ENCODE results near the gene RAD9A. TPM values are rescaled to one million over a fixed set of nuclear protein-coding genes. Genes with fewer than 3 reads are reported as not detected.

The RAD9A gene
- total RNA-seq, 1 donor from 2014 or later = 49.4 TPM

DNA sequence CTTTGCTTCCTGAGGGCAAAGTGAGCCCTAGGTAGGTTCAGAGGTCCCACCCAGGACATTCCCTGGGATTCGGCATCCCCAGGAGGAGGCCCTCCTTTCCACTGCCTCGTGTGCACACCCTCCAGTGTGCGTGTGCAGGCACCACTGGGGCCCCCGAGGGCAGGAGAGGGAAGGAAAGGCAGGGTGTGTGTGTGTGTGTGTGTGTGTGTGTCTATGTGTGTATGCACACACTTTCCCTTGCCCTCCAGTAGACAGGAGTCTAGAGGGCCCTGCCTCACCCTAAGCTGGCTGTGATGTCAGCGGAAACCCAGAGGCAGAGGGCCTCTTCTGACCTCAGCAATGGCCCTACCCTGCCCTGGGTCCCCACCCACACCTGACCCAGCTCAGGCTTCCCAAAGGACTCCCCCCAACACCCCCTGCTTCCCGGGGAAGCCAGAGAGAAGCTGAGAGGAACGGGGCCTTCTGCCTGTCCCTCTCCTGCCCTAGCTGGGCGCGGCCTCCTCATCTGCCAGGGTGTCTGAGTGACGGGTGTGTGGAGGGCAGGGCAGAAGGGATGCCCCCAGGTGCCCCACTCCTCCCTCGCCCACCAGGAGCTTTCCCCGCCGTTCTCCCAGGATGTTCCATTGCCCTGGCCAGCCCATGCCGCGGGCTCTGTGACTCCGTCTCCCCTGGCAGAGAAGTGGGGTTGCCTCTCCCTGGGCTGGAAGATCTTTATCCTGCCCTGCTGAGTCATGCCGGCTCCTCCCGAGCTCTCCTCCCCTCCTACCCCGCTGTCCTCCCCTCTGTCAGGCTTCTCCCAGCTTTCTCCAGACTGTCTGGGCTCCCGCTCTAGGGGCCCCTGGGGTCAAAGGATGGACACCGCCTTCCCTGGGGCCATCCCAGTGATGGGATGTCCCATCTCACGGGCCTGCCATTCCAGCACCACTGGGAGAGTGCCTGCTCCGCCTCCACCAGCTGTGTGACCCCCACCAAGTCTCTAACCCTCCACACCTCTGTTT lies 12.4 kb upstream of the RAD9A start:
- no peak overlapping the region for H3K4me3 Mint-ChIP-seq
- H3K27me3 Mint-ChIP-seq (ENCODE audit: low read depth) = peaks cover 32% of the 10 kb centered on the region
- H3K9me3 Mint-ChIP-seq = no peaks in the 10 kb centered on the region
- no peaks in the 10 kb centered on the region for H3K36me3 Mint-ChIP-seq (ENCODE audit: low read depth)
- no peak overlapping the region for H3K27ac Mint-ChIP-seq (ENCODE audit: unreplicated experiment)
- DNase-seq (ENCODE audit: low read depth, low spot score) = no peak
- H3K4me1 Mint-ChIP-seq = peaks cover 23% of the 10 kb centered on the region
- TF ChIP-seq CTCF (conservative IDR thresholded peaks at IDR 0.05) = no peak

DNA sequence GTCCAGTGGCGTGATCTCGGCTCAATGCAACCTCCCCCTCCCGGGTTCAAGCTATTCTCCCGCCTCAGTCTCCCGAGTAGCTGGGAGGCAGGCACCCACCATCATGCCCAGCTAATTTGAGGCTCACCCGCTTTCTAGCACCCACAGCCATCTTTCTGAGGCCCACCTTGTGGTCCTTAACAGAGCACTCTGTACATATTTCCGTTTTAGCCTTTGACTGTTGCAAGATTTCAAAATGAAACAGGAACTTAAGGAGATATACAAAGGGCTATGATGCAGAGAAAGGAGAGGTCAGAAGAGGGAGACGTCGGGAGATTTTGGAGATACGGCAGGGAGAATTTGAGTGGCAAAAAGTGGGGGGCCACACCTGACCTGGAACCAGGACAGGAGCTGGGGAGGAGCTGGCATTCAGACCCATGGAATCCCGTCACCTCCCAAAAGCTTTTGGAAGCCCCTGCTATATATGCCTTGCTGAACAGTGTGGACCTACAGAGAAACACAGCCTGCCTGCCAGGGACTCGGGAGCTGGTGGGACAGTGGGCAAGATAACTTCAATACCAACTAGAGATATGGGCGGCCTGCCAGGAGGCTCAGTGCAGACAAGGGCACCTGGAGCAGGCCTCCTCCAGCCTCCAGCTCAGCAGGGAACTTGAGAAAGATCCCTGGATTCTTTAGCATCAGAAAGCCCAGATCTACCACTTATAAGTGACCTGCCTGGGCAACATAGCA lies 10.4 kb upstream of the RAD9A start:
- peaks cover 32% of the 10 kb centered on the region for H3K27me3 Mint-ChIP-seq (ENCODE audit: low read depth)
- H3K9me3 Mint-ChIP-seq = no peaks in the 10 kb centered on the region
- H3K4me3 Mint-ChIP-seq = no peak overlapping the region
- H3K27ac Mint-ChIP-seq (ENCODE audit: unreplicated experiment) = no peak overlapping the region
- peaks cover 19% of the 10 kb centered on the region for H3K4me1 Mint-ChIP-seq
- no peak for DNase-seq (ENCODE audit: low read depth, low spot score)
- no peak for TF ChIP-seq CTCF (conservative IDR thresholded peaks at IDR 0.05)
- H3K36me3 Mint-ChIP-seq (ENCODE audit: low read depth) = no peaks in the 10 kb centered on the region

- Mint-ChIP-seq H3K4me1 (peaks cover 12% of the 10 kb centered on the region), H3K27ac (ENCODE audit: unreplicated experiment) (no peak overlapping the region), H3K4me3 (peak overlapping the region; percentile 56), H3K27me3 (ENCODE audit: low read depth) (peaks cover 29% of the 10 kb centered on the region), H3K9me3 (no peaks in the 10 kb centered on the region), H3K36me3 (ENCODE audit: low read depth) (no peaks in the 10 kb centered on the region)
- DNase-seq (ENCODE audit: low read depth, low spot score) = peak; percentile 82
- TF ChIP-seq CTCF (conservative IDR thresholded peaks at IDR 0.05) = peak; percentile 98
Measured at GRCh38 chr11:67382276-67383136, 9.3 kb upstream of the RAD9A start.

DNA sequence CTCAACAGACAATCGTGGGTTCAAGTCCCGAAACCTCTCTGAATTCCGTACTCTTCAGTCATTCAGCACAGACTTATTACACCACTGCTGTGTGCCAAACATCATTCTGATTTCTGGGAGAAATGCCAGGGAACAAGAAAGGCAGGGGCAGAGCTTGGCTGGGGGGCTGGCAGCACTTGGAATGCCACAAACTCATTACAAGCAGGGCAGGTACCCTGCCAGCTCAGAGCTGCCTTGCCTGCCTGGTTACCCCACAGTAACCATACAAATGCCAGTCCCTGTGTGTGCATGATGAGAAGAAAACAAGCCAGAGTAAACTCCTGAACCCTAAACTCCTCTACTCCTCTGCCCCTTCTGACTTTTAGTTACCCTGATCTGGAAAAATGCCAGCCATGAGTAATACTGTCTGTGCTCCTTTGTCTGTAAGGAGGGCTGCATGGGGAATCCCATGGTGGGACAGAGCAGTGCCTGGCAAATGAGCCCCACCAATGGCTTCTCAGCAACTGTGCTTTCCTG lies 6.9 kb upstream of the RAD9A start:
- H3K4me3 Mint-ChIP-seq = no peak overlapping the region

More for the DNA sequence above, 6.9 kb upstream of the RAD9A start:
- peaks cover 19% of the 10 kb centered on the region for H3K4me1 Mint-ChIP-seq
- H3K9me3 Mint-ChIP-seq = no peaks in the 10 kb centered on the region
- no peak for TF ChIP-seq CTCF (conservative IDR thresholded peaks at IDR 0.05)
- H3K27me3 Mint-ChIP-seq (ENCODE audit: low read depth) = peaks cover 35% of the 10 kb centered on the region
- no peaks in the 10 kb centered on the region for H3K36me3 Mint-ChIP-seq (ENCODE audit: low read depth)
- H3K27ac Mint-ChIP-seq (ENCODE audit: unreplicated experiment) = no peak overlapping the region
- no peak for DNase-seq (ENCODE audit: low read depth, low spot score)
